Measurements from ENCODE around the gene CUEDC1.

The CUEDC1 gene

DNA sequence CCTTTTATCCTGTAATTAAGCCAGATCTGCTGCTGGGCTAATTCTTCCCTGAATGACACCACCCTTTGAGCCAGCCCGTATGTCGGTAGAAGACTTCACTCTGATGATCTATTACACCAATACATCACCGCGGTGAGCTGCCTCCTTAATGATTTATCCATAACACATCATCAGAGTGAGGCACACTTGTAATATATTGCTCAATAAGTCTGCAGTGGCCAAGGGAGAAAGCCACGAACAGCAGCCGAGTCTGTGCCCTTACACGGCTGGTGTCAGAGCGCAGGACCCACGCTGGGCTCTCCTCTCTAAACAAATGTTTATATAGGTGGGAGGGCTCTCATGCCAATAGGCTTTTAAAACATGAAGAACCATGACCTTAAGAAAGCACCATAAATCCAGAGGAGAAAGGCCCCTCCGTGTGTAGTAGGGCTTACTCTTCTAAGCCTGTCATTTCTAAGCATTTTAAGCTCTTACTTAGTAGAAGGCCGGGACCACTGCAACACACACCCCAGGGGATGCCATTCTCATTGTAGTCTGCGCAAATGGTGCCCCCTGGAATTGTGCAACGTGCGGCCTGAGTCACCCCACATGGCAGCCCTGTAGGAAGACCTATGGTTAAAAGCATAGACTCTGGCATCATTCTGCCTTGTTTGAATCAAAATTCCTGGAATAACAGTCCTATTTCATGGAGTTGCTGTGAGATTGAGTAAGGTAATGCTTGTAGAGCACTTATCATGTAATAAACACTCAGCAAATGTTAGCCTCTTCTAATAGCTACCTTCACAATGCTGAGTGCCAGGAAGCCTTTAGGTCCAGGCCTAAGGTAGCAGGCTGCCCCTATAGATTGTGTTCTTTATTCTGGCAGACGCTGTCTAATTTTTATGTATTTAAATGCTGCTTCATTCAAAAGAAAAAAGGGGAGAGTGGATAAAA is 131.5 kb downstream of the CUEDC1 start:
- no peak for DNase-seq

DNA sequence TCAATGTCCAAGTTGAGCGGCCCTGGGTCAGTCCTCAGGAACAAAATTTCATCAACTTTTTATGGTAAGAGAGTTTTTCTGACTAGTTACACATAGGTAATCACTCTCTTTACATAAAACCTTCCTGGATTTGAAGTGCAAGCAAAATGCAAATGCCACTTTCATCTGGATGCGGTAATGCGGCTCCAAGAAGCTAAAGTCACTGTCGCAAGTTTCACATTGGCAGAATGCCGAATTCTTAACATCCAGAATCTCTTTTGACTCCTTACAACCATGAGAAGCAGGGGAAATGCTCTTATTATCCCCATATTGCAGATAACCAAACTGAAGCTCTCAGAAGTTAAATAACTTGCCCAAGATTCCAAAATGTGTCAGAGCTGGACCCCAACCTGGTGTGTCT is 135.3 kb downstream of the CUEDC1 start:
- DNase-seq: no peak

DNA sequence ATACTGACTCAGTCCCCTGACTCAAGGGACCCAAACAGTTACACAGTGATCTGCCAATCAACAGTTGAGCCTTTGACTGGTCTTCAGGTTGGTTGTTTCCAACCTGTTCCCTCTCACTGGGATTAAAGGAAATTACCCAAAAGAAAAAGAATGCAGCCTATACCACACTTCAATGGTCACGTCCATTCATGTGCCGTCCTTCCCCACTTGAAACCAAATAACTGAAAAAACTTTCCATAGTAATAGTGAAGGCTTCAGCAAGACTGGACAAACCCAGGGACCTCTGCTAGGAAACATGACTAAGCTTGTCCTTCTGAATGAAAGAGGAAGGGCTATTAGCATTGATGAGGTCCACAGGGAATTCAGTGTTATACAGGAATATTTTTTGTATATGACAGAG is 135.9 kb downstream of the CUEDC1 start:
- peak; percentile 40 to 52 for DNase-seq

DNA sequence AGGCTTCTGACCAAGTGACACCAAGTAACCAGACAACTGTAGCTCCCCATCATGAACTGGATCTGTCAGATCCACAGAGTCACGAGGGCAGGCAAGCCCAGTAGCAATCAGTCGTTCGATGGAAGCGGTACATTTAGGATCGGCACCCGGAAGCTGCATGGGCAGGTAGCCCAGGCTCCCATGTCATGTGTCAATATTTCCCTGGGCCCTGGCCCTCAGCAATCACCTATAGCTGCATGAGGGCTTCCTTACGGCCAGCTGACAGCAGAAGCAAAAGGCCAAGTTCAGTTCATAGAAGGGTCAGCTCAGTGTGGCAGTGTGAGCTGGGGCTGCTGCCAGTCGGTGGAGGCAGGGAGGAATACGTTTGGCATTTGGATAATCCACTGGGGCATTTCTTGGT is 137.1 kb downstream of the CUEDC1 start:
- DNase-seq: no peak

DNA sequence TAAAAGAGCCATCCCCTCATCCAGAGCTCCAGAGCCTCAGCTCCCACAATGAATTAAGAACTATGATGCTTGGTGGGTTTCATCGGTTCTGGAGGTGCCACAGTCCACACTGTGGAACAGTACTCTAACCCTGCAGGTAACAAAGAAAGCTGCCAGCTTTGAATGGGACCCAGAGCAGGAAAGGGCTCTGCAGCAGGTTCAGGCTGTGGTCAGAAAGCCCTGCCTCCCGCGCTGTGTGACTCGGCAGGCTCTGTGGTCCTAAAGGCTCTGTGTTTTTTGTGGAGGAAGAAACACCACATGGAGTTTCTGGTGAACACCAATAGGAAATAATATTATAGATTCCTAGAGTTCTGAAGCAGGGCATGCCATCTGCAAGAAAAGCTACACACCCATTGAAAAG is 137.9 kb downstream of the CUEDC1 start:
- DNase-seq: no peak

DNA sequence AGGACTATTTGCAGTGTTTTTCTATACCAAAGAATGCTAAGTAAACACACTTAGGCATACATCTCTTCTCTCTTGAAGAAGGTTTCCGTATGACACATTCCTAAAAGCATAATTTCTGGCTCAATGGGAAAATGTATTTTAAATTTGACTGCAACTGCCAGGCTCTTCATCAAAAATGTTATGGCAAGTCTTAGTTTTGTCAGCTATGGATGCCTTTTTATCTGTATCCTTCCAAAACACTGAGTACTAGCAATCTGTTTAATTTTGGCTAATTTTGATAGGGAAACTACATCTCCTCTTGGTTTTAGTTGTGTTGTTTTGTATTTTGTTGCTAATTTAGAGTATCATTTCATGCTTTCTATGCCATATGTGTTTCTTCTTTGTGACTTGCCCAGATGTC is 140.8 kb downstream of the CUEDC1 start:
- no peak for DNase-seq

DNA sequence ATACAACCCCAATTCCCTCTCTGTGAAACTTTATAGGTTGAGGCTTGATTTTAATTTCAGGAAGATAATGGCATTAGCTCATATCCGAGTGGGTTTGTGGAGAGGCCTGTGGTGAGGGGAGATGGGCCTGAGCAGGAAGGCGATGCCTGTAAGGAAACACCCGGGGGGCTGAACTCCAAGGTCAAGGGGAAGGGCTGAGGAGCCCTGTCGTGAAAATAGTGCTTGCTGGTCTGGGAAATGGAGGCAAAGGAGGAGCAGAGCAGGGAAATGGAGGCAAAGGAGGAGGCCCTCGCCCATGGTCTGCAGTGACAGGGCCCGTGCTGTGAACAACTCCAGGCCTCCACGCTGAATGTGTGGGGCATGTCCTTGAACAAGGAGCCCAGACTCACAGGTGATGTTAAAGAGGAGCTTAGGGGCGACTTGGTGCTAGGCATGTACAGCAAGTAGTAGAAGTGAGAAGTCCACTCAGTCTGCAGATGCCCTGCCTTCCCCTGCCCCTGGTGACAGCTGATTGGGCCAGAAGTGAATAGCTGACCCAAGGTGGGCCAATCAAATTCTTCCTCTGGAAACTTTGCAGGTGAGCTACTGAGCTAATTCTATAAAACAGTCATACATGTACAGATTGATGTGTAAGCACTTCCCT is 143.5 kb downstream of the CUEDC1 start:
- DNase-seq: no peak
